H1 (cell line): Measurements from ENCODE around the gene TBC1D10A. TPM values are rescaled to one million over a fixed set of nuclear protein-coding genes. Genes with fewer than 3 reads are reported as not detected.

ENCODE experiments used
- CTCF ChIA-PET: fragments of 300-600 bp; sonication (Branson Sonifier 250); formaldehyde crosslinking; loops from one replicate; lab custom pipeline; 2021; ENCODE audit not compliant: partially characterized antibody; lab: Charles Lee
- POLR2A ChIA-PET: fragments of 300-600 bp; sonication (Branson Sonifier 250); formaldehyde crosslinking; loops from one replicate; lab custom pipeline; 2021; ENCODE audit warnings: inconsistent platforms; ENCODE audit not compliant: partially characterized antibody; lab: Charles Lee
- DNase-seq, 2 experiments: peaks; one replicate each; pipeline versions ENCODE4 v3.0.0 to v3.0.0-alpha.2; 2010 to 2022; ENCODE audit warnings: low spot score in 2 of 2, low read depth in 1 of 2, mixed read lengths in 1 of 2
- FAIRE-seq: peaks from 2 replicates; lab custom pipeline; 2011; peaks lifted over from hg19 to GRCh38; lab: Jason Lieb, UNC
- H2AFZ ChIP-seq: 2 replicates; pipeline ENCODE4 v1.8.1; 2012; ENCODE audit warnings: low read length, inconsistent platforms
- H2AK5ac ChIP-seq: 2 replicates; pipeline ENCODE4 v1.6.1; 2013; ENCODE audit warnings: low read depth, low read length
- H2BK120ac ChIP-seq: replicated peaks from 2 replicates; pipeline ENCODE3; 2013; ENCODE audit warnings: low read depth, low read length, inconsistent platforms
- H2BK12ac ChIP-seq: 2 replicates; pipeline ENCODE4 v1.6.1; 2013; ENCODE audit warnings: low read depth, low read length
- H2BK15ac ChIP-seq: 2 replicates; pipeline ENCODE4 v1.6.1; 2013; ENCODE audit warnings: low read length
- H2BK20ac ChIP-seq: 2 replicates; pipeline ENCODE4 v1.6.1; 2013; ENCODE audit warnings: low read length
- H2BK5ac ChIP-seq: 2 replicates; pipeline ENCODE4 v1.6.1; 2013; ENCODE audit warnings: low read depth, low read length
- H3K14ac ChIP-seq: 2 replicates; pipeline ENCODE4 v1.6.1; 2013; ENCODE audit warnings: inconsistent platforms; ENCODE audit not compliant: insufficient read length
- H3K18ac ChIP-seq: 2 replicates; pipeline ENCODE4 v1.6.1; 2013; ENCODE audit warnings: low read length; ENCODE audit errors: extremely low read depth
- H3K23ac ChIP-seq: 2 replicates; pipeline ENCODE4 v1.6.1; 2013; ENCODE audit warnings: inconsistent platforms; ENCODE audit not compliant: insufficient read length
- H3K23me2 ChIP-seq: 2 replicates; pipeline ENCODE4 v1.6.1; 2013; ENCODE audit warnings: low read depth, low read length
- H3K27ac ChIP-seq: 2 replicates; pipeline ENCODE4 v1.6.1; 2011; ENCODE audit warnings: low read depth, low read length, inconsistent platforms
- H3K27me3 ChIP-seq, 4 experiments: replicated peaks in 1 of 4; 1 replicate in 1 of 4; 2 replicates in 3 of 4; pipeline versions ENCODE4 v1.6.1 to v1.8.1; 2011 to 2013; ENCODE audit warnings: low read length in 3 of 4, mild to moderate bottlenecking in 3 of 4, inconsistent platforms in 2 of 4, mixed read lengths in 2 of 4, moderate library complexity in 1 of 4; ENCODE audit not compliant: control insufficient read depth in 3 of 4, insufficient read depth in 3 of 4; ENCODE audit errors: extremely low read depth in 1 of 4
- H3K36me3 ChIP-seq, 4 experiments: 2 replicates each; pipeline versions ENCODE4 v1.6.1 to v1.8.1; 2011 to 2013; ENCODE audit warnings: mild to moderate bottlenecking in 4 of 4, low read length in 3 of 4, moderate library complexity in 2 of 4, control low read depth in 1 of 4, inconsistent platforms in 1 of 4; ENCODE audit not compliant: insufficient read depth in 4 of 4, control insufficient read depth in 2 of 4
- H3K4ac ChIP-seq: replicated peaks from 2 replicates; pipeline ENCODE3; 2013; ENCODE audit warnings: low read length, low read depth, mixed read lengths, inconsistent platforms; ENCODE audit not compliant: insufficient read length
- H3K4me1 ChIP-seq, 4 experiments: replicated peaks in 1 of 4; 1 replicate in 1 of 4; 2 replicates in 3 of 4; pipeline versions ENCODE4 v1.6.1 to v1.8.1; 2011 to 2013; ENCODE audit warnings: low read length in 3 of 4, inconsistent platforms in 2 of 4, mixed read lengths in 1 of 4; ENCODE audit not compliant: insufficient read depth in 4 of 4, control insufficient read depth in 3 of 4
- H3K4me2 ChIP-seq, 2 experiments: 2 replicates each; pipeline versions ENCODE4 v1.6.1 to v1.8.1; 2011 to 2013; ENCODE audit warnings: low read depth in 2 of 2, low read length in 2 of 2, control low read depth in 1 of 2, inconsistent platforms in 1 of 2, mild to moderate bottlenecking in 1 of 2; ENCODE audit not compliant: insufficient read depth in 1 of 2
- H3K4me3 ChIP-seq, 4 experiments: fragments of 200-600, 300-600 bp in 1 of 4; sonication (generic), shearing (Covaris generic), sonication (Bioruptor Twin) in 1 of 4; 2 replicates each; pipeline versions ENCODE4 v1.5.1 to v1.8.1; 2011 to 2016; ENCODE audit warnings: low read length in 4 of 4, low read depth in 3 of 4, control low read depth in 2 of 4, inconsistent platforms in 2 of 4, mild to moderate bottlenecking in 2 of 4, mixed read lengths in 1 of 4, moderate library complexity in 1 of 4; ENCODE audit not compliant: insufficient read depth in 2 of 4; ENCODE audit errors: extremely low read depth in 1 of 4
- H3K56ac ChIP-seq: replicated peaks from 2 replicates; pipeline ENCODE3; 2013; ENCODE audit warnings: low read depth, mild to moderate bottlenecking, mixed read lengths, low read length, inconsistent platforms; ENCODE audit not compliant: insufficient read length
- H3K79me1 ChIP-seq: 2 replicates; pipeline ENCODE4 v1.6.1; 2013; ENCODE audit warnings: low read depth, low read length, control low read depth
- H3K79me2 ChIP-seq, 2 experiments: 2 replicates each; pipeline versions ENCODE4 v1.6.1 to v1.8.1; 2012 to 2013; ENCODE audit warnings: low read length in 2 of 2, mild to moderate bottlenecking in 2 of 2, inconsistent platforms in 1 of 2; ENCODE audit not compliant: insufficient read depth in 2 of 2, control insufficient read depth in 1 of 2
- H3K9ac ChIP-seq, 4 experiments: replicated peaks in 1 of 4; 1 replicate in 1 of 4; 2 replicates in 3 of 4; pipeline versions ENCODE4 v1.6.1 to v1.8.1; 2011 to 2013; ENCODE audit warnings: low read depth in 3 of 4, low read length in 3 of 4, control low read depth in 2 of 4, mild to moderate bottlenecking in 2 of 4, moderate library complexity in 2 of 4, inconsistent platforms in 1 of 4; ENCODE audit errors: extremely low read depth in 1 of 4
- H3K9me3 ChIP-seq, 2 experiments: 2 replicates each; pipeline versions ENCODE4 v1.6.1 to v1.8.1; 2012 to 2013; ENCODE audit warnings: mild to moderate bottlenecking in 2 of 2, moderate library complexity in 2 of 2, control low read depth in 1 of 2, inconsistent platforms in 1 of 2, low read depth in 1 of 2, low read length in 1 of 2, mixed read lengths in 1 of 2; ENCODE audit not compliant: insufficient read depth in 2 of 2
- H4K20me1 ChIP-seq, 2 experiments: replicated peaks in 1 of 2; 2 replicates each; pipeline versions ENCODE3 to v1.8.1; 2011 to 2013; ENCODE audit warnings: inconsistent platforms in 2 of 2, low read length in 2 of 2, mild to moderate bottlenecking in 1 of 2; ENCODE audit not compliant: insufficient read depth in 2 of 2, control insufficient read depth in 1 of 2
- H4K5ac ChIP-seq: 2 replicates; pipeline ENCODE4 v1.6.1; 2013; ENCODE audit warnings: low read length, low read depth, mixed read lengths, inconsistent platforms; ENCODE audit not compliant: insufficient read length
- H4K8ac ChIP-seq: 2 replicates; pipeline ENCODE4 v1.8.0; 2013; ENCODE audit warnings: mild to moderate bottlenecking, moderate library complexity, low read length, inconsistent platforms; ENCODE audit not compliant: insufficient read depth; ENCODE audit errors: extremely low read depth
- H4K91ac ChIP-seq: replicated peaks from 2 replicates; pipeline ENCODE3; 2013; ENCODE audit warnings: low read length, mixed read lengths, inconsistent platforms; ENCODE audit not compliant: insufficient read length
- POU5F1 ChIP-seq: IDR thresholded peaks from 2 replicates; pipeline ENCODE4 v1.6.1; 2011; ENCODE audit warnings: low read depth, mild to moderate bottlenecking, low read length, moderate library complexity
- WGBS, 2 experiments: shearing (Covaris generic) in 1 of 2; methylation state at CpG; one replicate each; pipeline versions ENCODE4 v1.1.6 to v1.1.7; 2013 to 2015; ENCODE audit warnings: low lambda C conversion rate in 2 of 2, mixed read lengths in 2 of 2, inconsistent platforms in 1 of 2, low coverage in 1 of 2, missing lambda C conversion rate in 1 of 2; ENCODE audit not compliant: insufficient replicate concordance in 2 of 2, insufficient coverage in 1 of 2, insufficient read length in 1 of 2; ENCODE audit errors: extremely low coverage in 1 of 2, missing lambda C conversion rate in 1 of 2; 5-methylcytosine and 5-hydroxymethylcytosine counted together
- polyA plus RNA-seq, 7 experiments: library from polyadenylated mRNA; depleted of rRNA in 3 of 7; stranded (reverse) in 5 of 7; unstranded in 2 of 7; fragments of >200 nt in 5 of 7; fragments of 200-250 nt in 2 of 7; gene quantifications; 1 replicate in 5 of 7; 2 replicates in 1 of 7; 4 replicates in 1 of 7; pipeline versions ENCODE4 v1.2.1 to v1.2.3, GENCODE V29; 2011 to 2013; ENCODE audit warnings: missing spikeins in 2 of 7, mixed read lengths in 2 of 7
- total RNA-seq: library from RNA; stranded (reverse); fragmentation: NEBNext Ultra II Directional; extraction: Animal tissue kit (Norgen Biotek cat#: 25700); gene quantifications from 2 replicates; pipeline ENCODE4 v1.2.1, GENCODE V29; 2021
- TF ChIP-seq, protein P1 (sequence below), 3 experiments: IDR thresholded peaks; 1 replicate in 2 of 3; 2 replicates in 1 of 3; pipeline versions ENCODE4 v1.5.1 to v1.6.1; 2011; ENCODE audit warnings: low read length in 3 of 3, mild to moderate bottlenecking in 3 of 3, inconsistent platforms in 2 of 3, low read depth in 1 of 3, moderate library complexity in 1 of 3; ENCODE audit not compliant: insufficient read depth in 1 of 3; ENCODE audit errors: control extremely low read depth in 1 of 3

TBC1D10A gene
- total and polyA plus RNA-seq, 2 of the 8 experiments (the other 6 are each of a cell fraction or from before 2014, with no cell fraction given) = 5.4 to 7.0 TPM

- no peak overlapping the region for H4K5ac ChIP-seq
- no peak overlapping the region for H2AFZ ChIP-seq
- H3K4me1 ChIP-seq = no peaks in the 10 kb centered on the region; a peak in 1 of 7 replicates
- ChIA-PET CTCF (interaction anchor here (0.8 to 5.7 kb wide), 8 partner anchors 8 to 34 kb away, joined by 3 to 31 read pairs (median 4); partner anchors contain the start of genes CASTOR1 and TBC1D10A), POLR2A (no interaction called here)
- no peaks in the 10 kb centered on the region for H3K23me2 ChIP-seq
- H3K79me2 ChIP-seq = no peaks in the 10 kb centered on the region
- no peak for FAIRE-seq
- no peak overlapping the region for H2BK12ac ChIP-seq
- H3K9me3 ChIP-seq = no peaks in the 10 kb centered on the region
- WGBS, 2 experiments = 85% methylated on average over 3 of the region's 3 CpGs; no CpG with 5 or more reads in 1 of the 2 experiments
- no peak overlapping the region for H2BK20ac ChIP-seq
- no peaks in the 10 kb centered on the region for H3K79me1 ChIP-seq
- H2BK15ac ChIP-seq = no peak overlapping the region
- H2BK120ac ChIP-seq = no peak overlapping the region
- H4K20me1 ChIP-seq = no peaks in the 10 kb centered on the region
- H3K18ac ChIP-seq = no peak overlapping the region
- no peaks in the 10 kb centered on the region for H3K36me3 ChIP-seq
- H3K27me3 ChIP-seq = no peaks in the 10 kb centered on the region
- H3K56ac ChIP-seq = no peak overlapping the region
- H2BK5ac ChIP-seq = no peak overlapping the region
- no peak overlapping the region for H3K9ac ChIP-seq
- H3K23ac ChIP-seq = no peak overlapping the region
- H3K27ac ChIP-seq = no peak overlapping the region
- no peak overlapping the region for H3K14ac ChIP-seq
- H3K4ac ChIP-seq = no peak overlapping the region
- no peak for DNase-seq
- H4K8ac ChIP-seq = no peak overlapping the region
- H2AK5ac ChIP-seq = no peak overlapping the region
- no peak overlapping the region for H3K4me2 ChIP-seq
- TF ChIP-seq, protein P1, sequence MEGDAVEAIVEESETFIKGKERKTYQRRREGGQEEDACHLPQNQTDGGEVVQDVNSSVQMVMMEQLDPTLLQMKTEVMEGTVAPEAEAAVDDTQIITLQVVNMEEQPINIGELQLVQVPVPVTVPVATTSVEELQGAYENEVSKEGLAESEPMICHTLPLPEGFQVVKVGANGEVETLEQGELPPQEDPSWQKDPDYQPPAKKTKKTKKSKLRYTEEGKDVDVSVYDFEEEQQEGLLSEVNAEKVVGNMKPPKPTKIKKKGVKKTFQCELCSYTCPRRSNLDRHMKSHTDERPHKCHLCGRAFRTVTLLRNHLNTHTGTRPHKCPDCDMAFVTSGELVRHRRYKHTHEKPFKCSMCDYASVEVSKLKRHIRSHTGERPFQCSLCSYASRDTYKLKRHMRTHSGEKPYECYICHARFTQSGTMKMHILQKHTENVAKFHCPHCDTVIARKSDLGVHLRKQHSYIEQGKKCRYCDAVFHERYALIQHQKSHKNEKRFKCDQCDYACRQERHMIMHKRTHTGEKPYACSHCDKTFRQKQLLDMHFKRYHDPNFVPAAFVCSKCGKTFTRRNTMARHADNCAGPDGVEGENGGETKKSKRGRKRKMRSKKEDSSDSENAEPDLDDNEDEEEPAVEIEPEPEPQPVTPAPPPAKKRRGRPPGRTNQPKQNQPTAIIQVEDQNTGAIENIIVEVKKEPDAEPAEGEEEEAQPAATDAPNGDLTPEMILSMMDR (IDR thresholded peaks at IDR 0.05; ENCODE audit: control extremely low read depth in 1 of 3, insufficient read depth in 1 of 3, low read depth in 1 of 3, low read length in 3 of 3) = no peak
- TF ChIP-seq POU5F1 = no peak
- H4K91ac ChIP-seq = no peak overlapping the region
- H3K4me3 ChIP-seq = no peak overlapping the region
These were observed 29.9 kb downstream of the TBC1D10A start for GRCh38 chr22:30296833-30297232.
